Breast epithelium (tissue), 3 donors: ENCODE measurements around the gene CD99L2.

Source experiments
- CTCF ChIP-seq, 3 donors: fragments of 450-650 bp; IDR thresholded peaks; one replicate each; pipeline ENCODE4 v1.5.1; 2016 to 2017; ENCODE audit warnings: antibody characterized with exemption in 3 of 3, mild to moderate bottlenecking in 3 of 3, moderate library complexity in 3 of 3
- POLR2AphosphoS5 ChIP-seq, 3 donors: sonication (generic); formaldehyde crosslinking; IDR thresholded peaks; one replicate each; pipeline ENCODE4 v1.6.1; 2017; ENCODE audit warnings: antibody characterized with exemption in 3 of 3

- TF ChIP-seq CTCF (IDR thresholded peaks at IDR 0.05) (no peak), POLR2AphosphoS5 (IDR thresholded peaks at IDR 0.05) (no peak)
Observed at GRCh38 chrX:150854856-150855255, 43.6 kb downstream of the CD99L2 start.
